Mucosa of stomach (tissue), 1 donor: ENCODE measurements around the gene SPTY2D1.

Experiments
- H3K27me3 ChIP-seq: one replicate; pipeline ENCODE4 v1.7.0; 2013; ENCODE audit warnings: mild to moderate bottlenecking, low read length; ENCODE audit not compliant: control insufficient read depth, insufficient read depth
- H3K36me3 ChIP-seq: one replicate; pipeline ENCODE4 v1.7.0; 2013; ENCODE audit warnings: low read length; ENCODE audit not compliant: control insufficient read depth, insufficient read depth
- H3K4me1 ChIP-seq: one replicate; pipeline ENCODE4 v1.7.0; 2013; ENCODE audit warnings: mild to moderate bottlenecking, low read length; ENCODE audit not compliant: control insufficient read depth, insufficient read depth
- H3K4me3 ChIP-seq: one replicate; pipeline ENCODE4 v1.7.0; 2013; ENCODE audit warnings: low read length
- H3K9ac ChIP-seq: one replicate; pipeline ENCODE4 v1.7.0; 2013; ENCODE audit warnings: mild to moderate bottlenecking, low read length, moderate library complexity
- H3K9me3 ChIP-seq: one replicate; pipeline ENCODE4 v1.7.0; 2013; ENCODE audit warnings: mild to moderate bottlenecking, low read length, moderate library complexity; ENCODE audit not compliant: control insufficient read depth
- donor health status: Pancreatic carcinoma.

SPTY2D1 gene

DNA sequence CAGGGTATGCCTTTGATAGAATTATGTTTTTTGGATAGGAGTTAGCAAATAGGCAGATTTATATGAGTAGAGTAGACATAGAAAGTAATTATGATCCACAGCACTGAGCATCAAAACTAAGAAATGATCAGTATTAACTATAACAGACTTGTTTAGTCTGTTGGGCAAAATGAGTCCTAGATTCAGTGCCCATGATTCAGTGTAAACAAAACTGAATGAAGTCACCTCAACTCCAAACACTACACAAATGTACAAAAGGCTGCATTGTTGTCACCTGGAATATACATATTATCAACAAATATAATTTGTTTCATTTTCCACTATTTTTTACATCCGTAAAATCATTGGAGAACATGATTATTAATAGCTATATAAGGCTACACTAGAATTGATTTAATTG, 52.3 kb downstream of the SPTY2D1 start:
- Histone ChIP-seq H3K4me1 (no peaks in the 10 kb centered on the region), H3K4me3 (no peak overlapping the region), H3K9me3 (no peaks in the 10 kb centered on the region), H3K27me3 (no peaks in the 10 kb centered on the region), H3K36me3 (no peaks in the 10 kb centered on the region), H3K9ac (no peak overlapping the region)

DNA sequence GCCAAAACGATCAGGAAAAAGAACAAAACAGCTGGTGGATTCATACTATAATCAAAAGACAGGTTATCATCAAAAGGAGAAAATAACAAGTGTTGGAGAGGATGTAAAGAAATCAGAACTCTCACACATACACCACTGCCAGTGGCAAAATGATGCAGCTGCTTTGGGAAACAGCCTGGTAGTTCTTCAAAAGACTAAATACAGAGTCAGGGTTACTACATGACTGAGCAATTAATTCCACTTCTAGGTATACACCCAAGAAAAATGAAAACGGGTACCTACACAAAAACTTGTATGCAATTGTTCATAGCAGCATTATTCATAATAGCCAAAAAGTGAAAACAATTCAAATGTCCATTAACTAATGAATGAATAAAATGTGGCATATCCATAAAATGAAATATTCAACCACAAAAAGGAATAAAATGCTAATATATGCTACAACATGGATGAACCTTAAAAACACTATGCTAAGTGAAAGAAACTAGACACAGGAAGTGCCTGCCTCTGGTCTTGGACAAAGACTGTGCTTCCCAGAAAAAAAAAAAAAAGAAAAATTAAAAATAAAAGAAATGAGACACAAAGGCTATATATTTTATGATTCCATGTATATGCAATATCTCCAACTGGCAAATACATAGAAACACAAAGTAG, 53.9 kb downstream of the SPTY2D1 start:
- Histone ChIP-seq H3K36me3 (no peaks in the 10 kb centered on the region), H3K9ac (no peak overlapping the region), H3K4me1 (no peaks in the 10 kb centered on the region), H3K4me3 (no peak overlapping the region), H3K27me3 (no peaks in the 10 kb centered on the region), H3K9me3 (no peaks in the 10 kb centered on the region)

DNA sequence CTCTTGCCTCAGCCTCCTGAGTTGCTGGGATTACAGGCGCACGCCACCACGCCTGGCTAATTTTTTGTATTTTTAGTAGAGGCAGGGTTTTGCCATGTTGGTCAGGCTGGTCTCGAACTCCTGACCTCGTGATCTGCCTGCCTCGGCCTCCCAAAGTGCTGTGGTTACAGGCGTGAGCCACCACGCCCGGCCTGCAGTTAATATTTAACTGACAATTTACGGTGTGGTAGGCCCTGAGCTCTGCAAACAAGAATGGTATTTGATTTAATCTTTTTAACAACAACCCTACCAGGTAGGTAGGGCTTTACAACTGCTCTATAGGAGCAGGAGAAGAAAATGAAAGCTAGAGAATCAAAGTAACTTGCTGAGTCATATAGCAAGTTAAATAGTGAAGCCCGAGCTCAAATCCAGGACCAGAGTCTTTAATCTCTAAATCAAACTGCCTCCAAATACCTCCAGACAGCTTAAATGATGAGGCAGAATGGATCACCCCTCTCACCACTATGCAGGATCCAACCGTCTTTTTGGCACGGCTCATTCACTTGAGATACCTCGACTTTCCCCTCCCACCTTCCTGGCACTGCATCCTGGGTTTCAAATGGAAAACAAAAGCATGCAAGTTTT, 55.1 kb downstream of the SPTY2D1 start:
- Histone ChIP-seq H3K27me3 (no peaks in the 10 kb centered on the region), H3K9me3 (no peaks in the 10 kb centered on the region), H3K4me3 (no peak overlapping the region), H3K9ac (peak overlapping the region; percentile 6), H3K4me1 (no peaks in the 10 kb centered on the region), H3K36me3 (no peaks in the 10 kb centered on the region)

DNA sequence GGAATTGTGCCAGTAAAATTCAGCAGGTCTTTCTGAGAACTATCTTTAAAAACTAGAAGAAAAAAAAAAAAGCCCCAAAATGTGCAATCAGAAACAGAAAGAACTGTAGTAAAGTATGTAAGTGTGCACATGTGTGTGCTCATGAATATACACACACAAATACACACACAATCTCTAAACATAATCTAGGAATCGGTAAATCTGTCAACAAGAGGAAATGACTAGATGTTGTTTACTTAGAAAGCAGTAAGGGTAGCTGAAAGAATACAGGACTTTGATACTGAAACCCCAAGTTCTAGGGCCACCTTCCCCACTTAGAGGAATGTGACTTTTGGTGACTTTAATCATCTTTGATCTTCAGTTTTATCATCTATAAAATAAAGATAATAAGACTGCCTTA, 58.8 kb downstream of the SPTY2D1 start:
- Histone ChIP-seq H3K9me3 (no peaks in the 10 kb centered on the region), H3K4me1 (peaks cover 4% of the 10 kb centered on the region), H3K9ac (no peak overlapping the region), H3K4me3 (no peak overlapping the region), H3K27me3 (no peaks in the 10 kb centered on the region), H3K36me3 (no peaks in the 10 kb centered on the region)

DNA sequence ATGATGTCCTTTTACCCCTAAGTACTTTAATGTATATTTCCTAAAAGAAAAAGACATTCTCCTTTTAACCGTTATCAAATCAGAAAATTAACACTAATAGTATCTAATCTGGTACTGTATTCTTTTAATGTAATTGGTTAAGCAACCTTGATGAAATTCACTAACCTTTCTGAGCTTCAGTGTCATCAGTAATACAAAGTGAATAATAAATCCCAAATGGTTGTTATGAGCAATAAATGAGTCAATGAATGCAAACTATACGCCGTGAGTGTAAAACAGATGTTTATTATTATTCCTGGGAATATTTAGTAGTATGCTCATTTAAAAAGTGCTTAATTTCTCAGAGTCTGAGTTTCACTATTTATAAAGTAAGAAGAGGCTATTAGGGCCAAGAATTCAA, 67.1 kb downstream of the SPTY2D1 start:
- no peak overlapping the region for H3K4me3 ChIP-seq
- H3K27me3 ChIP-seq: no peaks in the 10 kb centered on the region
- no peaks in the 10 kb centered on the region for H3K36me3 ChIP-seq
- no peaks in the 10 kb centered on the region for H3K4me1 ChIP-seq
- H3K9ac ChIP-seq: no peak overlapping the region
- H3K9me3 ChIP-seq: no peaks in the 10 kb centered on the region

DNA sequence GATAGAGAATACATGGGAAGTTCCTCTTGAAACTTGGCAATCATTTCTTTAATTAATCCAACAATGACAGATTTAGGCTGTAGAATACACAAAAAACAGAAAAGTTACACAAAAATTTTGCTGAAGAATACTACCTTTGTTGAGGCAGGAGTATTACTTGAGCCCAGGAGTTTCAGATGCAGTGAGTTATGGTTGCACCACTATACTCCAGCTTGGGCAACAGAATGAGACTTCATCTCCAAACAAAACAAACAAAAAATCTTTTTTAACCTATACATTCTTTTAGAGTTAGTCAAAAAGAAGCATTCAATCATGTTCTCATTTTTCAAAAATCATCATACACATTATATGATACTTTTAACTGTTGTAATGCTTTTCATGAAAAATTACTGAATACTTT, 67.7 kb downstream of the SPTY2D1 start:
- H3K4me1 ChIP-seq: no peaks in the 10 kb centered on the region
- H3K9me3 ChIP-seq: no peaks in the 10 kb centered on the region
- H3K36me3 ChIP-seq: no peaks in the 10 kb centered on the region
- H3K4me3 ChIP-seq: no peak overlapping the region
- H3K9ac ChIP-seq: no peak overlapping the region
- H3K27me3 ChIP-seq: no peaks in the 10 kb centered on the region

- H3K9me3 ChIP-seq: no peaks in the 10 kb centered on the region
- H3K36me3 ChIP-seq: no peaks in the 10 kb centered on the region
- no peak overlapping the region for H3K4me3 ChIP-seq
- no peaks in the 10 kb centered on the region for H3K4me1 ChIP-seq
- no peak overlapping the region for H3K9ac ChIP-seq
- H3K27me3 ChIP-seq: no peaks in the 10 kb centered on the region
Measured at GRCh38 chr11:18564149-18564548, 70.0 kb downstream of the SPTY2D1 start.

GRCh38 chr11:18563090-18563730, 70.9 kb downstream of the SPTY2D1 start:
- Histone ChIP-seq H3K27me3 (no peaks in the 10 kb centered on the region), H3K9ac (no peak overlapping the region), H3K36me3 (no peaks in the 10 kb centered on the region), H3K4me3 (no peak overlapping the region), H3K4me1 (no peaks in the 10 kb centered on the region), H3K9me3 (no peaks in the 10 kb centered on the region)
